Measurements from ENCODE around the gene UNC119B.

GRCh38 chr12:120680165-120680738 is 30.0 kb upstream of the UNC119B start:
- TF ChIP-seq POLR2A (IDR thresholded peaks at IDR 0.05) (no peak), CTCF (IDR thresholded peaks at IDR 0.05) (no peak)
